ENCODE data around the gene DGKD. TPM values are rescaled to one million over a fixed set of nuclear protein-coding genes. Genes with fewer than 3 reads are reported as not detected.

Gene DGKD
- total RNA-seq, 1 donor from 2014 or later: 15.3 TPM

DNA sequence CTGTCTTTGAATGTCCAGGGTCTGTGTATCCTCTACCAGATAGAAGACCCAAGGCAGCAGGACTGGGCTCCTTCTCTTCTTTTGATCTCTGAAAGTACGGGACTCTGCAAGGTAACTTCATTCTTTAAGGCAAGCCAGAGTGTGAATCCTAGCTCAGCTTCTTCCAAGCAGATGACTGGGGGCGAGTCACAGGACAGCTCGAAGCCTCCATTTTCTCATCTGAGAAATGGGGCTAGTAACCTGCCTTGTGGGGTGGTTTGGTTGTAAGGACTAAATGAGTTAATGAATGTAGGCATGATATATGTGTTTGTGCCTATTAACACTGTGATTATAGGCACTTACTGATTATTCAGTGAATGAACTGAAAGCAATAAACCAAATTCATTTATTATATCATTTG is 46.7 kb downstream of the DGKD start:
- Mint-ChIP-seq H3K9me3 (ENCODE audit: unreplicated experiment) (no peaks in the 10 kb centered on the region), H3K4me3 (ENCODE audit: unreplicated experiment) (no peak overlapping the region), H3K27me3 (ENCODE audit: unreplicated experiment) (peaks cover 4% of the 10 kb centered on the region), H3K36me3 (ENCODE audit: low read depth, unreplicated experiment) (peaks cover 6% of the 10 kb centered on the region), H3K4me1 (ENCODE audit: unreplicated experiment) (peaks cover 32% of the 10 kb centered on the region), H3K27ac (ENCODE audit: unreplicated experiment) (no peak overlapping the region)
- TF ChIP-seq, protein P1, sequence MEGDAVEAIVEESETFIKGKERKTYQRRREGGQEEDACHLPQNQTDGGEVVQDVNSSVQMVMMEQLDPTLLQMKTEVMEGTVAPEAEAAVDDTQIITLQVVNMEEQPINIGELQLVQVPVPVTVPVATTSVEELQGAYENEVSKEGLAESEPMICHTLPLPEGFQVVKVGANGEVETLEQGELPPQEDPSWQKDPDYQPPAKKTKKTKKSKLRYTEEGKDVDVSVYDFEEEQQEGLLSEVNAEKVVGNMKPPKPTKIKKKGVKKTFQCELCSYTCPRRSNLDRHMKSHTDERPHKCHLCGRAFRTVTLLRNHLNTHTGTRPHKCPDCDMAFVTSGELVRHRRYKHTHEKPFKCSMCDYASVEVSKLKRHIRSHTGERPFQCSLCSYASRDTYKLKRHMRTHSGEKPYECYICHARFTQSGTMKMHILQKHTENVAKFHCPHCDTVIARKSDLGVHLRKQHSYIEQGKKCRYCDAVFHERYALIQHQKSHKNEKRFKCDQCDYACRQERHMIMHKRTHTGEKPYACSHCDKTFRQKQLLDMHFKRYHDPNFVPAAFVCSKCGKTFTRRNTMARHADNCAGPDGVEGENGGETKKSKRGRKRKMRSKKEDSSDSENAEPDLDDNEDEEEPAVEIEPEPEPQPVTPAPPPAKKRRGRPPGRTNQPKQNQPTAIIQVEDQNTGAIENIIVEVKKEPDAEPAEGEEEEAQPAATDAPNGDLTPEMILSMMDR (IDR thresholded peaks at IDR 0.05; ENCODE audit: unreplicated experiment): no peak
- no peak for DNase-seq (ENCODE audit: low spot score)

DNA sequence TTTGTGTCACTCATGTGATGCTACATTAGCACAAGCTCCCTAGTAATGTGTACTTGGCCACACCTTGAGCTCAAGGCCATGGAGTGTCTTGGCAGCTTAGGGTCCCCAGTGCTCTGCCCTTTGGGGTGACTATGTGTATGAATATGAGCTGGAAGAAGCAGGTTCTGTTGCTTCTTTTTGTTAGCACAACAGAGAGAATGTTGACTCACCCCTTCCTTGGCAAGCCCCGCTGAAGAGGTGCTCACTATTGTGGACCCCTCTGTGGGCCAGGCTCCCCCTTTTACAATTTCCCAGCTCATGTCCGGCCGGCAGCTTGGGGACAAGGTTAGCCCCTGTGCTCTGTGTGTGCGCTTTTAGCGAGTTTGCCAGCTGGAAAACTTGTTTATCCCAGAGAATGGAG is 48.1 kb downstream of the DGKD start:
- Mint-ChIP-seq H3K4me3 (ENCODE audit: unreplicated experiment) (no peak overlapping the region), H3K9me3 (ENCODE audit: unreplicated experiment) (no peaks in the 10 kb centered on the region), H3K4me1 (ENCODE audit: unreplicated experiment) (peaks cover 32% of the 10 kb centered on the region), H3K27ac (ENCODE audit: unreplicated experiment) (no peak overlapping the region), H3K27me3 (ENCODE audit: unreplicated experiment) (peaks cover 4% of the 10 kb centered on the region), H3K36me3 (ENCODE audit: low read depth, unreplicated experiment) (no peaks in the 10 kb centered on the region)
- TF ChIP-seq, protein P1 (IDR thresholded peaks at IDR 0.05; ENCODE audit: unreplicated experiment): no peak
- DNase-seq (ENCODE audit: low spot score): no peak

DNA sequence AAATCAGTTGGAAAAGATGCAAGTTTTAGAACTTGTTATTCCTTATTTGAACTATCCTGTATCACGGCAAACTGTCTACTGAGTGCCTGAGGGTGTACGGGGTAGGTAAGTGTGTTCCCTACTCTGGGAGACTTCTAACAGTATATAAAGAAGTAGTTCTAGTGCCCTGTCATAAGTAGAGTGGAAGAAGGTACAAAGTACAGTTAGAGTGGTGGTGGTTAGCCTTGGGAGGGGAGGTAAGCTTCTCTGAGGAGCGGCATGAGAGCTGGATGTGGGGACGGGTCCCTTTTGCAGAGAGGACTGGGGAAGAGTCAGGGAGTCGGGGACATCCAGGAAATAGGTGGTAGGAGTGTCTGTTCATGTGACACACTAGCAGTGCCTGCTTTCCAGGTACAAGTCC is 48.5 kb downstream of the DGKD start:
- no peak overlapping the region for H3K27ac Mint-ChIP-seq (ENCODE audit: unreplicated experiment)
- H3K36me3 Mint-ChIP-seq (ENCODE audit: low read depth, unreplicated experiment): no peaks in the 10 kb centered on the region
- H3K4me1 Mint-ChIP-seq (ENCODE audit: unreplicated experiment): peaks cover 32% of the 10 kb centered on the region
- H3K27me3 Mint-ChIP-seq (ENCODE audit: unreplicated experiment): peaks cover 4% of the 10 kb centered on the region
- TF ChIP-seq, protein P1 (IDR thresholded peaks at IDR 0.05; ENCODE audit: unreplicated experiment): no peak
- DNase-seq (ENCODE audit: low spot score): no peak
- H3K4me3 Mint-ChIP-seq (ENCODE audit: unreplicated experiment): no peak overlapping the region
- H3K9me3 Mint-ChIP-seq (ENCODE audit: unreplicated experiment): no peaks in the 10 kb centered on the region

- Mint-ChIP-seq H3K27me3 (ENCODE audit: unreplicated experiment) (peaks cover 4% of the 10 kb centered on the region), H3K27ac (ENCODE audit: unreplicated experiment) (no peak overlapping the region), H3K4me3 (ENCODE audit: unreplicated experiment) (no peak overlapping the region), H3K36me3 (ENCODE audit: low read depth, unreplicated experiment) (peaks cover 3% of the 10 kb centered on the region), H3K4me1 (ENCODE audit: unreplicated experiment) (peaks cover 30% of the 10 kb centered on the region), H3K9me3 (ENCODE audit: unreplicated experiment) (no peaks in the 10 kb centered on the region)
- TF ChIP-seq, protein P1 (IDR thresholded peaks at IDR 0.05; ENCODE audit: unreplicated experiment): no peak
- peak; percentile 48 for DNase-seq (ENCODE audit: low spot score)
Observed at GRCh38 chr2:233404222-233404621, 49.9 kb downstream of the DGKD start.

- Mint-ChIP-seq H3K36me3 (ENCODE audit: low read depth, unreplicated experiment) (peaks cover 11% of the 10 kb centered on the region), H3K27ac (ENCODE audit: unreplicated experiment) (no peak overlapping the region), H3K9me3 (ENCODE audit: unreplicated experiment) (no peaks in the 10 kb centered on the region), H3K27me3 (ENCODE audit: unreplicated experiment) (peaks cover 4% of the 10 kb centered on the region), H3K4me1 (ENCODE audit: unreplicated experiment) (peaks cover 11% of the 10 kb centered on the region), H3K4me3 (ENCODE audit: unreplicated experiment) (no peak overlapping the region)
- DNase-seq (ENCODE audit: low spot score): no peak
- TF ChIP-seq, protein P1 (IDR thresholded peaks at IDR 0.05; ENCODE audit: unreplicated experiment): no peak
Observed at GRCh38 chr2:233406865-233407264, 52.6 kb downstream of the DGKD start.
